Stimulated activated CD4-positive, alpha-beta T cell treated with anti-CD3 and anti-CD28 coated beads, Interleukin-1b, Interleukin-23, amount 100 ng/mL, for 4 hours (primary cell): ENCODE measurements around the gene PACRG.

ENCODE experiments used
- DNase-seq, 2 donors: peaks; one replicate each; pipeline ENCODE4 v3.0.0-alpha.2; 2020; ENCODE audit warnings: low read depth in 2 of 2

PACRG gene

DNA sequence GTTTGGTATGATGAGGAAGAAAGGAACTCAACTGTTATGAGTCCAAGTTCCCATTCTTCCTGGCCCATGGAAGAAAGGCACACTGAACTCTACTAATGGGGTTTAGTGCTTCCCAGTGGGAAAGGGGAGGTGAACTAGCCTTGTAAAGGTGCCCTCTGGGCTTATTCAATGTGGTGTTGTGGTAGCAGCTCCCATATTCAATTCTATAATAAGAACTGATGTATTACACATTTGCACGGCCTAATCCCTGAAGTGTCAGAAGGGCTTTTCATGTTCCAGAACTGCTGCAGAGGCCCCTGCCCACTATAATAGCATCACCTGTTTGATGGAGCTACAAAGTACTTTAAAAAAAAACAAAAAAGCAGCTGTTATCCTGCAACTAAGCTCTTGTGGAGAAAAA is 17.4 kb upstream of the PACRG start:
- DNase-seq, result no peak

DNA sequence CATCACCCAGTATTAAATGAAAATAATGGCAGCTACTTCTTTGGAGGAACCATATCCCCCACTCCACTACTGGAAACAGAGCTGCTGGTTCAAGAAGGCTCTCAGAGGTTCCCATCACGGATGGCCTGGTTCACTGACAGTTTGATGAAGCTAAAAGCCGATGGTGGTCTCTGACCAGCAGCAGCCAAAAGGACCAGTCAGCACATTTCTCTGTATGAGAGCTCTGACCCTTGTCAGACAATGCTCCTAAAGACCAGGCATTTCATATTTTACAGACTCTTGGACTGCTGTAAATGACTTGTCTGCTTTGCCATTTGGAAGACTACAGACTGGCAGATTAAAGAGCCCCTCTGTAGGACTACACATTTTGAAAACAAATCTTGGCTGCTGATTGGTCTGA is 16.8 kb upstream of the PACRG start:
- DNase-seq, result no peak

DNA sequence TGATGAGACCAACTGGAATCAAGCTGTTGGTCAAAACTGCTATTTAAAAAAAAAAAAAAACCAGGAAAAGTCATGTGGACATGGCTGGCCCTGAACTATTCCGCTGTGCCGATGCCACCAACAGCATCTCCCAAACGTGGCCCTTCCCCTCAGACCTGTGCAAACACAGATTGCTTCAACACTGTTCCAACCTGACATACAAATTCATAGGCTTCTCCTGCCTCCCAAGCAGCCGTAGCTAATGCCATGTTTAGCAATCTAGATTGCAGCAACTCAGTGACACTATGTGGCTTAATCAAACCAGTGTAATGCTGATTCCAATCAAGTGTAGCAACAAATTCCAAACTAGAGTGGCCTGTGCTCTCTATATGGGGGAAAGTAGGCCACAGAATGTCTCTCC is 16.4 kb upstream of the PACRG start:
- no peak for DNase-seq

DNA sequence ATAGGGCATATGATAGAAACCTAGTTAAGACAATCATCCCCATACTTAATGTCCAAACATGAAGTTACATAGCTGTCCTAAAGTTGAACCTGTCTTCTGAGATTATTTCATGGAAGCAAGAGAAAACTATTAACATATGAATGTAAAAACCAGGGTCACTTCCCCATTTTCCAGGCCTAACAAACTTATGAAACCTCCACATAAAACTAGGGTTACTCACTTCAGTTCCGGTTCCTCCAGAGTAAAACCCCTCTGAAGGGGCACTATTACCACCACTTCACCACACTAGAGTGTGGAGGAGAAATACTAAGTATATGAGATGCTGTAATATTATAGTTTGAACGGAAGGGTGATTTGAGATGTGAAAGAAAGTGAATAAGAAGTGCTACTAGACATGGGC is 15.1 kb upstream of the PACRG start:
- DNase-seq, result no peak

DNA sequence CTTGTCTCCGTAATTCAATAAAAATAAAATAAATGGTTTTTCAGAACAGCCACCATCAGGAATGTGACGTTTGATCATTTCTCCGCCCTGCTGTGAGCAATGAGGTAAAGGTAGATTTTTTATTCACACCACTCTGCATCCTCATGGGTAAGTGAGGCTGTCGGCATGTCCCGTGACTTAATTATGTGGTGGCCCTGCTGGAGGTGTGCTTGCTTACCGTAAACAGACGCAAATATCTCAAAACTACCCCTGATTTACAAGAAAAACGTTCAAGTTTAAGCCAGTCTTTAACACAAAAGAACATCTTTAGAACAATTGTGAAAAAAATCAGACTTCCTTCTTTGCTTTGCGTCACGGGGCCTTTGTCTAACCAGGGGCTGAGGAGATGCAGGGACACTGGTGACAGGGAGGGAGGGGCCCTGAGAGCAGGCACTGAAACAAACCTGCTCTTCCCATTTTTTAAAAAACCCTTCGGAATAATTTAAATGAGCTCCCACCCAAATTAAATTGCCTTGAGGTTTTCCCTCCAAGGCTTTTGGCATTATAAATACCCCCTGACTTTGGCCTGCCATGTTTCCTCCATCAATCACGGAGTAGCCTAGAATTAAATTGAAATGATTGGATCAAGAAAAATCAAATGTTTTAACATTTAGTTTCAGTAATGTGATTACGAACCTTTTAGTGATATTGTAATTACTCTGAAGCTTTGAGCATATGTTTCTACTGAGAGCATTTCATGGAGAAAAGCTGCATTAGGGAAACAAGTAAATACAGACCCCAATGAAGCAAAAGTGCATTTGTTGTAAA is 13.6 kb upstream of the PACRG start:
- DNase-seq, result no peak

DNA sequence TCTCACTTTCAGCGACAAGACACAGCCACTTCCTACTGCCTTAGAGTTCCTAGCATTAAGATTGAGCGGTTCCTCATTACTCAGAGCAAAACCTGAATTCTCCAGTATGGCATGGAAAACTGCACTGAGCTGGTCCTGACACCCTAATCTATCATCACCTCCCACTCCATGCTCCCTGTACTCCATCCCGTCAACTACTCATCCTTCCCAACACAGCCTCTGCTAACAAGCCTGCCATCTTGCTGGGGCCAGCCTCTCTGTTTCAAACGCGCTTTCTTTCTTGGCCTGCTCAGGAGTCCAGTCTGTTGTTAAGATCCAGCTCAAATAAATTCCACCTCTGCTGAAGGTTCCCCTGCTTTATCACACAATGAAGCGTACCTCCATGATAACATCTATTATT is 12.2 kb upstream of the PACRG start:
- DNase-seq, result no peak

DNA sequence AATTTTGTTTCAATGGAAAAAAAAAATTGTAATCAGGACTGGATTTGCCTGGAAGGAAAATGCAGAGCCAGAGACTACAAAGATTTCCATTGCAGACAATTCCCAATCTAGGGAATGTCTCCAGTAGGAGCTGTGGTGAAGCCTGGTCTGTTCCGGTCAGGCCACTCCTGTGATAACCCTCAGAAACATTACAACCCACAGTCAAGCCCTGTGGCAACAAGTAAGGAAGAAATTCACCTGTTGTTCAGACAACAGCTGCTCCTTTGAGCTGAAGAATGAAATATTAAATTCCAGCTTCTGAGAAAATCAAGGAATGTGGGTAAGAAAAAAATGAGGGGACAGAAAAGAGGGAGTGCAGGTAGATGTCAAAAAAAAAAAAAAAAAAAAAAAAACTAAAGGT is 8.2 kb upstream of the PACRG start:
- DNase-seq, result no peak

DNA sequence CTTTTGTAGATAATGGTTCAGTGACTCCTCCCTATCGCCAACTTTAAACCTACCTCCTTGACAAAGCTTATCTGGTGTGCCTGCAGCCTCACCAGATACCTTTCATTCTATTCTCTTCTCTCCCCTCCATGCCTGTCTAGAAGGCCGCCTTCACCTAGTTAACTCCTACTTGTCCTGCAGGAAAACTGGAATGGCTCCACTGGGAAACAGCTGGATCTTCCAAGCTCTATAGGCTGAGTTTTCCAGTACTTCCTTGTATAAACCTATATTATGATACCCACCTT is 6.4 kb upstream of the PACRG start:
- no peak for DNase-seq

DNA sequence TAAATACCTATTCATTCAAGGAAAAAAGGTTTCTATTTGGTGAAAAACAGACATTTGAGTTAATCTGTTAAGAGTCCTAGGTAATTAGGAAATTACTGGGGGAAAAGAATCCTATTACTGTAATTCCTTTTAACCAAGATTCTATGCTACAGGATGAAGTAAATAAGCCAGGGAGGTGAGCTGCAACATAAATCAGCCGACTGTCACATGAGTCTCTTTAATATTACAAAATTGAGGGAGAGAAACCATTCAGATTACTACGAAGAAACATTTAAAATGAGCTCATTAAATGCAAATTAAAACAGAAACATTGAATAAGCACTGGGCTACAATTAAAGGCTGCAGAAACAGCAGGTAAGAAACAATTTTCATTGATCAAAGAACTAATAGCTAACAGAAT is 5.5 kb upstream of the PACRG start:
- no peak for DNase-seq

DNA sequence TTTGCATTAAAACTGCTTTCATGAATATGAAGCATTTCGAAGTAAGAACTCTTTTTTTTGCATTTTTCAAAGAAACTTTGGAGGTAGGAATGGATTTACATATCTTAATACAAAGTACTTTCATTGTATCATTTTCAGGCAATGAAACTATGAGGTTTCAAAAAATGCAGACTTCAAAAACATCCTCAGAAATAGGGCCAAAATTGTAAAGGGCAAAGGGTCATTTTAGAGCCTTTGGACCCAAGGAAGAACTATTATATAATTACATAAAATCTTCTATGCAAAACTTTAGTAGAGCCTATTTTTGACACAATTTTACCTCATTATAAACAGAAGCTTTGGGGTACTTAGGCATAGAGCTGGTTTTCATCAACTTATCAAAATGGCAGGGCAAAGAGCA is 5.1 kb upstream of the PACRG start:
- no peak for DNase-seq

DNA sequence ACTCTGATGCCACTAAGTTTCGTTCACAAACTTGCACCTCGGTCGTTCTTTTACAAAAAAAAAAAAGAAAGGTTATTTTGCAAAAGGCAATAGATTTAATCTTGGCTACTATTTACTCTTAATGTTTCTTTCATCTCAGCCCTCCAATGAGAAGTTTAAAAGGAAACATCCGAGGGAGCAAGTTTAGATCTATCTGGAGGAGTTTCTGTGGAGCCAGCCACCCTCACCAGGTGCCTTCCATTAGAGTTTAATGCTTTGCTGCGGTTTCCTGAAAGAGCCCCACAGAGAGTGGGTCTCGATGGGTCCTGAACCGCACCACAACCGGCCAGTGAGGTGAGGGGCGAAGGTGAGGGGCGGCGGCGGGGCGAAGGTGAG is 840 bp upstream of the PACRG start:
- DNase-seq, result no peak

DNA sequence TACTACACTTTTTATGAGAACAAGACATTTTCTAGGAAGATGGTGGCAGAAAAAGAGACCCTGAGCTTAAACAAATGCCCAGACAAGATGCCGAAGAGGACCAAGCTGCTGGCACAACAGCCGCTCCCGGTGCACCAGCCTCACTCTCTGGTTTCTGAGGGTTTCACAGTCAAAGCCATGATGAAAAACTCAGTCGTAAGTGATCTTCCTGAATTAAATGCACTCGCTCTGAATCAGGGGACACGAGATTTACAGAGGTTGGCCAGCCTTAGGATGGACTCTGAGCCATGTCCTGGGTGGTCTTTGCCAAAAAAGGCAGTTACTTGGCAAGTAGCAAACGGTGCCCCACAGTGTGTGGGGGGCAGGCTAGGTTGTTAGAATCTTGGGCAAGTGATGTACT is 423 bp downstream of the PACRG start:
- no peak for DNase-seq

DNA sequence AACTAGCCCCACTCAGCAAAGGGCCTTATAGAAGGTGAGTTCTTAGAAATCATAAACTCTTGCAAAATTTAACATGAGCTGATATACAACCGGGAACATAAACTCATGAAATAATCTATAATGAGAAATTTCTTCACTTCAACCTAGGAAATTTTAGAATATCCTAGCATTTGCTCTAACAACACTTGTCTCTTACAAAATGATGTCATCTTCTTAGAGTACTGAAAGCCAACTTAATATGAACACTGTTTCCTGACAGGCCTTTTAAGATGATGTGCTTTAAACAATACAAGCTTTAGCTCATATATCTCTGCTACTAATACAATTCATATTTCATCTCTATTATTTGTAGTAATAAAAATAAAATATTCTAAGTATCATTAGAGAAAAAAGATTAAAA is 932 bp downstream of the PACRG start:
- no peak for DNase-seq

DNA sequence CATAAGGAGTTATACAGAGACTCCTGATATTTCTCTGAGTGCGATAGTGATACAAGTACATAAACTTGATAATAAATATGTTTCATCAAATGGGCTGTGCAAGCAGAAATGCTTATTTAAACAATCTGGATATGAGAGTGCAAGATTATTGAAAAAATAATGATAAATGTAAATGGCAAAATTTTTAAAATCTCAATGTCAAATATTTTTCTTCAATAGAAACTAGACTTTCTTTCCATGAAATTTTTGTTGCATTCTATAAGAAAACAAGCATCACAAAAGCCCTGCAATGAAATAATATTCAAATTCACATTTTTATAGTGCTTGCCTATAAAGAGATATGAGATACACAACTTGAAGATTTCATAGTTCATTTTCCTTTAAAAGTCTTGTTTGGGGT is 2.7 kb downstream of the PACRG start:
- DNase-seq, result no peak

DNA sequence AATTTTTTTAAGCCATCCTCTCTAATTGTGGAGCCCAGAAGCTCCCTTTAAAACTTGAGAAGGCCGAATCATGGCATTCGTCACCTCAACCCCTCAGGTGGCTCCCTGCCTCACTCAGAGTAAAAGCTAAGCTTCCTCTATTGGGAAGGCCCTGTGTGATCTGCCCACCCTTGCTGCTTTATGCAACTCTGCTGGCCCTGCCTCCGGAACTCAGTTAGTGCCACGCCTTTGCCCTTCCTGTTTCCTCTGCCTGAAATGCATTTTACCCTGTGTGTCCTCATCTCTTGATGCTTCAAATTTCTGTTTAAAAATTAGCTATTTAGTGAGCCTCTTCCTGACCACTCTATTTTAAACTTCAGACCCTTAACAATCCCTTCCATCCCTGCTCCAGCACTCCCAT is 5.7 kb downstream of the PACRG start:
- DNase-seq, result no peak

DNA sequence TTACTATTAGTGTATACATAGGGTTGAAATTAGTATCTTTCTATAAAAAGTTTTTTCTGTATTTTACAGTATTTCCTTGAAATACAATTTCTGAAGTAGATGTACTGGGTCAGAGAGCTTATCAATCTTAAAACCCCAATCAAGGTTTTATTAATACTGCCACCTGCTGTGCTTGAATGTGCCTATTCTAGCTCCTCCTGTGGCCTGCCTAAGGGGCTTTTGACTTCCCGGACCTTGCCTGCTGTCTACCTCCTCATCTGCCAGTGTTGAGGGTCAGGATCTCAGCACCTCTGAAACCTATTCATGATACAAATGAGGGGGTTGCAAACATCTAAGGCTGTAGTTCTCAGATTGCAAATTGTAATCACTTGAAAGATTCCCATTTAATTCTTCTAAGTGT is 9.2 kb downstream of the PACRG start:
- no peak for DNase-seq

DNA sequence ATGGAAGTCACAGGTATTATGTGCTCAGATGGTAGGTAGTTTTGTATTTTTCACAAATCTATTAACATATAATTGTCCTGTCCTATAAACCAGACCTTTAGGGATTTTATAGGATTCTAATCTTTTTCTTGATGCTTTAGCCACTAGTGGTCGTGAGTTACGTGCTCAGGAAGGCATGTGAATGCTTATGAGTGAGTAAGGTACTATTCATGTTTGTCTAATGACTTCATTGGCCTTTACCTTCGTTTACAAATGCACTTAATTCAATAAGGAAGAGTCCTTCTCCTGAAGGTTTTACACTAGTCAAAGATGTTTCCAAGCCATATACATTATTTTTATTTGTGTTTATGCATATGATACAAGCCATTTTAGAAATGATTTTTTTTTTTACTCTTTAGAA is 23.0 kb downstream of the PACRG start:
- no peak for DNase-seq

DNA sequence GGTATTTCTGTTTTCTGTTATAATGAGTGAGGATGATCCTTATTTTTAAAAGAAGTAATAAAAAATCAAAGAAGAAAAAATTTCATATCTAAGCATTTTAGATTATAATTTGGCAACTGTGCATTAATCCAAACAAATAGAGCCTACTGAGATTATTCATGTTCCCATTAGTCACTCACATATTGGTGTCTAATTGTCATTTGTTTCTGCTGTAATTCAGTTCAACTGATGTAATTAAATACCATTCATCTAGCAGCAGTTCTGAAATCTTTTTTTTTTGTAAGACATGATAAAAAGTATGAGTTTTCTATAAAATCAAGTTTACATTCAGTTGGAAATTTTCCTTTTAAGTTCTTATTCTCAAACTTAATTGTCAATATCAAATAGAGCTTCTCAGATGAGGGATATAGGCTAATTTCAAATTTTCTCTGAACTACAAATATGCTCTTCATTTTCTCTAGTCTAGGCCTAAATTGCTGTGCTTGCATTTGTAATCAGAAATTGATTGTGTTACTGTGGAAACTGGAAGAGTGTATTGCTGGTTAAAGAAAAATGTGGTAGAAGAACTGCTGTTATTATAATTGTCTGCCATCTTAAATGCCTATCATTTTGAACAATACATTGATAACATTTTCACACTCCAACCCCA is 23.6 kb downstream of the PACRG start:
- no peak for DNase-seq

DNA sequence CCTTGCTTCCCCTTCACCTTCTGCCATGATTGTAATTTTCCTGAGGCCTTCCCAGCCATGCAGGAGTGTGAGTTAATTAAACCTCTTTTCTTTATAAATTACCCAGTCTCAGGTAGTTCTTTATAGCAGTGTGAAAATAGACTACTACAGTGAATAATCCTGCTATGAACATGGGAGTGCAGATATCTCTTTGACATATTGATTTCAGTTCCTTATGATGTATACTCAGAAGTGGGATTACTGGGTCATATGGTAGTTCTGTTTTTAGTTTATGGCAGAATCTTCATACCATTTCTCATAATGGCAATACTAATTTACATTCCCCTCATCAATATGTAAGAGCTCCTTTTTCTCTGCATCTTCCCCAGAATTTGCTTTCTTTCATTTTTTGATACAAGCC is 26.0 kb downstream of the PACRG start:
- no peak for DNase-seq

DNA sequence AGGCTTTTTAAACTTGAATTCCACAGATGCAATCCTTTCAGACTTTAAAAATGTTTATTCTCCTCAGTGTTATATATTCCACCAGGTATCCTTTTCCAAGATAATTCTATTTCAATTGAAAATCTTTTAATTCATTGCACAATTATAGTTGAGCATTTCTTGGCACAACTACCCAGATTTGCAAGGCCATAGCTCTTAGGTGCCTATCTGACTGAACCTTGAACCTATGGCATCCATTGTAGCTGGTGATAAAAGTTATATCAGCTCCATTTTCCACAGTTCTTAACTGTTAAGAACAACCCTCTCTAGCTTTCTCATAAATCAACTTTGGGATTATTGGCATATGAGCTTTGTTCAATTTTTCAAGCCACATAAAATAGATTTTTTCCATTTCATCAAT is 42.4 kb downstream of the PACRG start:
- no peak for DNase-seq

DNA sequence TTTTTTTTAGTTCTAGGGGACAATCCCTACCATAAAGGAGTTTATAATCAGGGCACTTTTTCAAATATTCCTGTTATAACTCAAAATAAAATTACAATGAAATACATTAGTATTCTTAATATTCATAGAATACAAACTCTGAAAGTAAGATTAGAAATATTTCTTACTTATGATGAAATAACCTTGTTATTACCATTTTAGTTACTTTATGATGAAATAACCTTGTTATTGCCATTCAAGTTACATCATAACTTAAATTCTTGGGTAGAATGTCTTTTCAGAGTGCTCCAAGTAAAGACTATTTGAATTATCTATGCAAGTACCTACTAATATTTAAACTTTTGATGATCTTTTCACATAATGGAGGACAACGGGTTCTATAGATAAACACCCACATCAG is 43.2 kb downstream of the PACRG start:
- DNase-seq, result no peak

DNA sequence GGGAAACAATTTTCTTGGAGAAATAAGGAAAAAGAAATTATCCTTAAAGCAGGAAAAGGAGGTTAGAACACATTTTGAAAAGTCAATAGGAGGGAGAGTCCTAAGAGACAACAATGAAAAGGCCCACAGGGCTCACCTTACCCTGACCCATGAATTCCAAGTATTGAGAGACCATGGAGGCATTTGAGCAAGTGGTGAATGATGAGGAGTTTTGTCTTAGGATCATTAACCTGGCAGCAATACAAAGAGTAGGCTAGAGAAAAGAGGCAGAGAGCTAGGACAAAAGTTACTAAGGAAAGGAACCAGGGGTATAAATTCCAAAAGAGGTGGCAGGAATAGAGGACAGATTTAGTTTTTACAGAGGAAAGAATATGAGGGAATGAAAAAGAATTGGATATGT is 44.7 kb downstream of the PACRG start:
- DNase-seq, result no peak

DNA sequence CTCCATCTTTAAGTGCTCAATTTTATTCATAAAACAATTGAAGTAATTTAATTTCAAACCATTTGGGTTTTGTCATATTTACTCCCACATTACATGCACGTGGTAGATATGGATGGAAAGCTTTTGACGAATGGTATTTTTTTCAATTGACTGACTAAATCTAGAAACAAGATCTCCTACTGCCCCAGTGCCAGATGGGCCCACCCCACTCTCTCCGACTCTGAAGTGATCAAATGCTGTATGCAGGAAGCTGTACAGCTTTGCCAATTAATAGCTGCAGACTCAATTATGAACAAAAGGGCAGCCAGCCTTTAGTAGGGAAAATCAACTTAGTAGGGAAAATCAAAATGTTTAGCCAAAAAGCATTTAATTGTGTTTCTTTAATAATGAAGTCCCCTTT is 46.2 kb downstream of the PACRG start:
- DNase-seq, result no peak

DNA sequence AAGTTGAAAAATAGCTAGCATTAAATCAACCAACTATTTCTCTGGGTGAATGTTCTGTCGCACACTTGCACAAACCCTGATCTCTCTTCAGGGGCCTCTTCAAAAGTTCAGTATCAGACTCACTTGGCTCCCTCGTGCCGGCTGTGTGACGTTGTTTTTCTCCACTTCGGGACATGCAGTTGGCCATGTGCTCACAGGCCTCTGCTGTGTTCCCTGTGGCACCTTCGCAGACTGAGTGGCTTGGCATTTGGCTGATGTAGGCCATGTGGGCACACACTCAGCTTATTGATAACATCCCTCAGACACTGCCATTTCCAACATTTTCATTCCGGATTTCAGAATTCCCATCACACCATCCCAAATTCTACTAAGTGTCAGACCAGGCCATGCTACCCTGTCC is 49.3 kb downstream of the PACRG start:
- DNase-seq, result no peak
